Right lobe of liver (tissue), 4 donors: Measurements from ENCODE around the gene COMMD9.

Experiments
- POLR2A ChIP-seq: fragments of 450-650 bp; IDR thresholded peaks from one replicate; pipeline ENCODE4 v1.6.1; 2017; ENCODE audit warnings: antibody characterized with exemption, mild to moderate bottlenecking
- TF ChIP-seq, protein P1 (sequence below), 4 donors: fragments of 200-600 bp in 3 of 4; fragments of 450-650 bp in 1 of 4; IDR thresholded peaks; one replicate each; pipeline versions ENCODE4 v1.5.1 to v1.8.0; 2016 to 2022; ENCODE audit warnings: antibody characterized with exemption in 4 of 4, mild to moderate bottlenecking in 2 of 4
- donor health status: DM: no; HTN: no; CAD: no.
- donor health status: DM: no; HTN: no; CAD: no.
- donor health status: DM: no; HTN: yes; CAD: no.

DNA sequence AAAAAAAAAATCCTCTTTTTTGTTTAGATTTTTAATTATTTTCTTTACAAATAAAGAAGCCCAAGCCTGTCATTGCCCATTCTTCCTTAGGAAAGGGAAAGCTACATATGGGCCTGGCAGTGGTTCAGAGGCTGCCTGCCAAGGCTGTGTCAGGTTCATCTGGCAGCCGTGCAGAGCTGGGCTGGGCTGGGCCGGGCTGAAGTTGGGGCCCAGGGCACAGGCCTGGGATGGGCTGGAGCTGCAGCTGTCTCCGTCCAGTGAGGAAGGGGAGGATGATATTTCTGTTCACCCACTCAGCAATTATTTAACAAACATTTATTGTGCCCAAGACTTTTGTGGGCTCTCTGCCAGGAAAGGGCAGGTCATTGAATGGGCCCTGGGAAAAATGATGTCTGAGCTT lies 11.4 kb upstream of the COMMD9 start:
- TF ChIP-seq, protein P1, sequence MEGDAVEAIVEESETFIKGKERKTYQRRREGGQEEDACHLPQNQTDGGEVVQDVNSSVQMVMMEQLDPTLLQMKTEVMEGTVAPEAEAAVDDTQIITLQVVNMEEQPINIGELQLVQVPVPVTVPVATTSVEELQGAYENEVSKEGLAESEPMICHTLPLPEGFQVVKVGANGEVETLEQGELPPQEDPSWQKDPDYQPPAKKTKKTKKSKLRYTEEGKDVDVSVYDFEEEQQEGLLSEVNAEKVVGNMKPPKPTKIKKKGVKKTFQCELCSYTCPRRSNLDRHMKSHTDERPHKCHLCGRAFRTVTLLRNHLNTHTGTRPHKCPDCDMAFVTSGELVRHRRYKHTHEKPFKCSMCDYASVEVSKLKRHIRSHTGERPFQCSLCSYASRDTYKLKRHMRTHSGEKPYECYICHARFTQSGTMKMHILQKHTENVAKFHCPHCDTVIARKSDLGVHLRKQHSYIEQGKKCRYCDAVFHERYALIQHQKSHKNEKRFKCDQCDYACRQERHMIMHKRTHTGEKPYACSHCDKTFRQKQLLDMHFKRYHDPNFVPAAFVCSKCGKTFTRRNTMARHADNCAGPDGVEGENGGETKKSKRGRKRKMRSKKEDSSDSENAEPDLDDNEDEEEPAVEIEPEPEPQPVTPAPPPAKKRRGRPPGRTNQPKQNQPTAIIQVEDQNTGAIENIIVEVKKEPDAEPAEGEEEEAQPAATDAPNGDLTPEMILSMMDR (IDR thresholded peaks at IDR 0.05), result no peak
- no peak for TF ChIP-seq POLR2A
